Endothelial cell of umbilical vein (primary cell): ENCODE results near the gene ZBTB44. TPM values are rescaled to one million over a fixed set of nuclear protein-coding genes. Genes with fewer than 3 reads are reported as not detected.

Experiments
- BruUV-seq: library from RNA; stranded (reverse); fragments of 400-500 nt; replicated peaks from 2 replicates; lab custom pipeline; 2021; lab: Mats Ljungman, UMichigan
- CTCF ChIA-PET: fragments of 300-600, 350-600 bp; sonication (Branson Sonifier 250); formaldehyde crosslinking; loops from one replicate; lab custom pipeline; 2021; ENCODE audit warnings: antibody characterized with exemption, inconsistent platforms; lab: Charles Lee
- POLR2A ChIA-PET: fragments of 300-600, 350-600 bp; sonication (Branson Sonifier 250); formaldehyde crosslinking; loops from one replicate; lab custom pipeline; 2021; ENCODE audit warnings: antibody characterized with exemption, inconsistent platforms; lab: Charles Lee
- DNase-seq: peaks from one replicate; pipeline ENCODE4 v3.0.0-alpha.2; 2011; ENCODE audit warnings: low read depth, low spot score
- FAIRE-seq: peaks from 2 replicates; lab custom pipeline; 2011; peaks lifted over from hg19 to GRCh38; lab: Jason Lieb, UNC
- H2AFZ ChIP-seq: 2 replicates; pipeline ENCODE4 v1.6.0; 2012; ENCODE audit warnings: low read depth, low read length, control low read depth, inconsistent platforms
- H3K27ac ChIP-seq: 2 replicates; pipeline ENCODE4 v1.5.1; 2011; ENCODE audit warnings: low read depth, mild to moderate bottlenecking, control low read depth, low read length, moderate library complexity; ENCODE audit not compliant: insufficient read depth
- H3K27me3 ChIP-seq, 2 experiments: 2 replicates each; pipeline versions ENCODE4 v1.6.0 to v1.6.1; 2011; ENCODE audit warnings: low read length in 2 of 2, mixed read lengths in 1 of 2; ENCODE audit not compliant: control insufficient read depth in 2 of 2, insufficient read depth in 2 of 2
- H3K36me3 ChIP-seq, 2 experiments: 2 replicates in 1 of 2; 3 replicates in 1 of 2; pipeline ENCODE4 v1.5.1; 2011; ENCODE audit warnings: low read length in 2 of 2, mild to moderate bottlenecking in 1 of 2, moderate library complexity in 1 of 2; ENCODE audit not compliant: control insufficient read depth in 2 of 2, insufficient read depth in 2 of 2; ENCODE audit errors: extremely low read depth in 1 of 2
- H3K4me1 ChIP-seq: 3 replicates; pipeline ENCODE4 v1.5.1; 2011; ENCODE audit warnings: mild to moderate bottlenecking, low read length; ENCODE audit not compliant: control insufficient read depth, insufficient read depth; ENCODE audit errors: extremely low read depth
- H3K4me2 ChIP-seq: 2 replicates; pipeline ENCODE4 v1.6.1; 2011; ENCODE audit warnings: low read length, control low read depth, mixed read lengths; ENCODE audit not compliant: insufficient read depth
- H3K4me3 ChIP-seq, 3 experiments: fragments of 200-600 bp in 1 of 3; sonication (generic), shearing (Covaris generic) in 1 of 3; replicated peaks in 1 of 3; 2 replicates each; pipeline ENCODE4 v1.5.1; 2011 to 2016; ENCODE audit warnings: control low read depth in 3 of 3, low read length in 3 of 3, mild to moderate bottlenecking in 2 of 3, inconsistent platforms in 1 of 3, low read depth in 1 of 3, moderate library complexity in 1 of 3; ENCODE audit not compliant: insufficient read depth in 1 of 3
- H3K79me2 ChIP-seq: 2 replicates; pipeline ENCODE4 v1.6.0; 2012; ENCODE audit warnings: low read length, inconsistent platforms; ENCODE audit not compliant: control insufficient read depth, insufficient read depth
- H3K9ac ChIP-seq: replicated peaks from 2 replicates; pipeline ENCODE3; 2011; ENCODE audit warnings: low read length, control low read depth; ENCODE audit not compliant: insufficient read depth; ENCODE audit errors: extremely low read depth
- H3K9me1 ChIP-seq: replicated peaks from 3 replicates; pipeline ENCODE4 v1.6.0; 2011; ENCODE audit warnings: mild to moderate bottlenecking, low read length; ENCODE audit not compliant: control insufficient read depth, insufficient read depth; ENCODE audit errors: extremely low read depth
- H3K9me3 ChIP-seq: replicated peaks from 2 replicates; pipeline ENCODE4 v1.5.1; 2012; ENCODE audit warnings: low read length, inconsistent platforms; ENCODE audit not compliant: control insufficient read depth, insufficient read depth
- H4K20me1 ChIP-seq: replicated peaks from 2 replicates; pipeline ENCODE3; 2011; ENCODE audit warnings: mild to moderate bottlenecking, low read length; ENCODE audit not compliant: control insufficient read depth, insufficient read depth; ENCODE audit errors: extremely low read depth
- CTCF ChIP-seq, 2 donors: IDR thresholded peaks; 1 replicate in 1 of 2; 2 replicates in 1 of 2; pipeline ENCODE4 v1.5.1; 2011; ENCODE audit warnings: low read length in 2 of 2, mild to moderate bottlenecking in 2 of 2, moderate library complexity in 2 of 2, control low read depth in 1 of 2, inconsistent platforms in 1 of 2, low read depth in 1 of 2; ENCODE audit not compliant: insufficient read depth in 1 of 2; ENCODE audit errors: extremely low read depth in 1 of 2
- EZH2 ChIP-seq: IDR thresholded peaks from 2 replicates; pipeline ENCODE4 v1.6.1; 2012; ENCODE audit warnings: borderline replicate concordance, low read depth, mild to moderate bottlenecking, moderate library complexity, low read length, inconsistent platforms; ENCODE audit not compliant: severe bottlenecking
- FOS ChIP-seq: IDR thresholded peaks from 2 replicates; pipeline ENCODE4 v1.6.1; 2011; ENCODE audit warnings: mild to moderate bottlenecking, low read length, moderate library complexity, borderline replicate concordance; ENCODE audit not compliant: insufficient read depth
- GATA2 ChIP-seq: IDR thresholded peaks from 2 replicates; pipeline ENCODE4 v1.7.0; 2011; ENCODE audit warnings: low read depth, mild to moderate bottlenecking, moderate library complexity, mixed read lengths, low read length; ENCODE audit not compliant: insufficient read length, insufficient read depth
- JUN ChIP-seq: IDR thresholded peaks from 2 replicates; pipeline ENCODE4 v1.6.1; 2011; ENCODE audit warnings: borderline replicate concordance, low read depth; ENCODE audit not compliant: insufficient read length, insufficient read depth
- MAX ChIP-seq: IDR thresholded peaks from 2 replicates; pipeline ENCODE4 v1.6.1; 2011; ENCODE audit not compliant: insufficient read depth, insufficient read length
- MYC ChIP-seq: IDR thresholded peaks from one replicate; pipeline ENCODE4 v1.6.1; 2011; ENCODE audit warnings: mild to moderate bottlenecking, low read depth, low read length
- POLR2A ChIP-seq: IDR thresholded peaks from 2 replicates; pipeline ENCODE4 v1.6.1; 2012; ENCODE audit warnings: low read depth, mild to moderate bottlenecking, control low read depth, low read length
- POLR2AphosphoS5 ChIP-seq: IDR thresholded peaks from 2 replicates; pipeline ENCODE4 v1.6.1; 2012; ENCODE audit warnings: low read depth, mild to moderate bottlenecking, control low read depth, low read length, moderate library complexity; ENCODE audit not compliant: insufficient read depth
- dilution Hi-C: fragments of 300-500 bp; cut with MboI; formaldehyde crosslinking; loops from one replicate; pipeline ENCODE4 v1.15.0; 2019; ENCODE audit warnings: low sequenced_read_pairs; ENCODE audit not compliant: extremely low pct_ligation_motif_present
- intact Hi-C: fragments of 100-400 bp; cut with micrococcal nuclease; formaldehyde crosslinking; loops from one replicate; pipeline ENCODE4 v1.10.0; 2022
- polyA plus RNA-seq, 4 experiments: library from polyadenylated mRNA; depleted of rRNA in 3 of 4; stranded (reverse) in 3 of 4; unstranded in 1 of 4; fragments of >200 nt; gene quantifications; 2 replicates each; pipeline versions ENCODE4 v1.2.1 to v1.2.3, GENCODE V29; 2011 to 2012; ENCODE audit warnings: missing spikeins in 1 of 4
- total RNA-seq: library from RNA; stranded (reverse); gene quantifications from 2 replicates; pipeline ENCODE4 v1.2.3, GENCODE V29; 2021

ZBTB44 gene
- total and polyA plus RNA-seq, 2 donors (not counting 3 experiments of a cell fraction or from before 2014, with no cell fraction given): 8.7 to 24.4 TPM

- no TSS peak for BruUV-seq
- no peak overlapping the region for H3K4me2 ChIP-seq
- no peaks in the 10 kb centered on the region for H3K4me1 ChIP-seq
- no peaks in the 10 kb centered on the region for H3K27me3 ChIP-seq
- no peak overlapping the region for H3K9ac ChIP-seq
- dilution Hi-C loops (no loop called here), intact Hi-C loops (no loop called here)
- no peak overlapping the region for H3K27ac ChIP-seq
- no peaks in the 10 kb centered on the region for H3K36me3 ChIP-seq
- POLR2A ChIA-PET: no interaction called here
- no peak overlapping the region for H2AFZ ChIP-seq
- DNase-seq (no peak), FAIRE-seq (no peak)
- CTCF ChIA-PET: interaction anchor here (5.6 kb wide), 1 partner anchor 15 kb away, joined by 26 read pairs; no protein-coding TSS in a partner anchor
- H3K4me3 ChIP-seq: no peak overlapping the region
- H3K9me3 ChIP-seq: no peaks in the 10 kb centered on the region
- H3K79me2 ChIP-seq: no peaks in the 10 kb centered on the region
- TF ChIP-seq EZH2: no peak
- TF ChIP-seq POLR2AphosphoS5: no peak
- no peak for TF ChIP-seq CTCF (IDR thresholded peaks at IDR 0.05; ENCODE audit: extremely low read depth in 1 of 2, insufficient read depth in 1 of 2, low read depth in 1 of 2, low read length in 2 of 2)
- TF ChIP-seq MAX: no peak
- TF ChIP-seq JUN: no peak
- TF ChIP-seq MYC: no peak
- no peak for TF ChIP-seq GATA2
- no peak for TF ChIP-seq FOS
- no peak for TF ChIP-seq POLR2A
- no peaks in the 10 kb centered on the region for H3K9me1 ChIP-seq
- no peaks in the 10 kb centered on the region for H4K20me1 ChIP-seq
Measured at GRCh38 chr11:130227373-130227772, 87.3 kb downstream of the ZBTB44 start.
